ENCODE results near the gene PDZD7.

DNA sequence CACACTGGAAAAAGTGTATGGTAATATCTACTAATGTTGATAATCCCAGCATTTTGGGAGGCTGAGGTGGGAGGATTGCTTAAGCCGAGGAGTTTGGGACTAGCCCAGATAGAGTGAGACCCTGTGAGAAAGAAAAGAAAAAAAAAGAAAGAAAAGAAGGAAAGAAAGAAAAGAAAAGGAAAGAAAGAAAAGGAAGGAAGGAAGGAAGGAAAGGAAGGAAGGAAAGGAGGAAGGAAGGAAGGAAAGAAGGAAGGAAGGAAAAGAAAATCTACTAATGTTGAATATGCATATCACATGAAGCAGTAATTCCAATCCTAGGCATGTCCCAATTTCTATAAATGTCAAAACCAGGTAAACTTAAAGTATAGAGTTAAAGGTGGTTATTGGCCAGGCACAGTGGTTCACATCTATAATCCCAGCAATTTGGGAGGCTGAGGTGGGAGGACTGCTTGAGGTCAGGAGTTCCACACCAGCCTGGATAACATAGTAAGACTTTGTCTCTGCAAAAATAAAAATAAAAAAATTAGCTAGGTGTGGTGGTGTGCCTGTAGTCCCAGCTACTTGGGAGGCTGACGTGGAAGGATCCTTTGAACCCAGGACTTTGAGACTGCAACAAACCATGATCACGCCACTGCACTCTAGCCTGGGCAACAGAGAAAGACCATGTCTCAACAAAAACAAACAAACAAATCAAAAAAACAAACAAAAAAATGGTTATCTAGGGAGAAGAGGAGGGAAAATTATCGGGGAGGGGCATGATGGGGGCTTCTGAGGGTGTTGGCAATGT, 25.6 kb upstream of the PDZD7 start:
- TF ChIP-seq CTCF (IDR thresholded peaks at IDR 0.05) (no peak), POLR2A (IDR thresholded peaks at IDR 0.05; ENCODE audit: low read depth) (no peak), EP300 (IDR thresholded peaks at IDR 0.05) (no peak), POLR2AphosphoS5 (IDR thresholded peaks at IDR 0.05) (no peak)

Data from esophagus muscularis mucosa (tissue), 4 donors.